ENCODE measurements around the gene SOX10. TPM values are rescaled to one million over a fixed set of nuclear protein-coding genes. Genes with fewer than 3 reads are reported as not detected.

Gene SOX10
- total RNA-seq, 1 donor from 2014 or later: 4.2 TPM

DNA sequence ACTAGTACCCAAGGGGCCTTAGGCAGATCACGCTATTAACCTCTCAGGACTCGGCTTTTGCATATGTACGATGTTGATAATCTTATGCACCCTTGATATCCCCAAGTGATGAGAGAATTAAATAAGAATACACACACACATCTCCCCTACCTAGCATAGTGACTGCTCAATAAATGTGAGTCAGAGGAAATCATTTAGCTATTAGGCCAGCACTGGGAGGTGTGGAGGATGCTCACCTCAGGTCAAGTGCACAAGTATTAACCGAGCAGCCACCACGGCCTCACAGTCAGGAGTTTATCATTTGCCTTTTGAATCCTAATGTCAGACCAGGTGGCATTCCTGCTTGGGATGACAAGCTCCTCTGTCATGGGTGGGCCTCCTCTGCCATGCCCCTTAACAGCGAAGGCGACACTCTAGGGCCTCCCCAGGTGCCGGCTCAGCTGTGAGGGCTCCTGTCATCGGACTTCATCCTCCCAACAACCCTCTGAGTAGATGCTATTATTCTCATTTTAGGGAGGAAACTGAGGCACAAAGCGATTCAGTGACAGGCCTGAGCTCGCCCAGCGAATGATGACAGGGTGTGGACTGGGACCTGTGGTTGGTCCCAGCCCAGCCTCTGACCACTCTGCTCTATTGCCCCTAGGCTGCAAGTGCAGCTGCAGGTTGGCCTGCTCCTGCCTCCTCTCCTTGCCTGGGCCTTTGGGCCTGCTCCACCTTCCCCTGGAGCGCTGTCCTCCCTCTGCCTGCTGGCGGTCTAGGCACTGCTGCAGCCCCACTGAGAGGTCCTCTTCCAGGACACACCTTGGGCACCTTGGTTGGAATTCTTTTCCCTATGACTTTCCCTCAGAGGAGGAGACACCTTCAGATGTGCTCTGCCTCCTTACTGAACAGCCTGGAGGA, 5.0 kb upstream of the SOX10 start:
- Histone ChIP-seq H3K27ac (ENCODE audit: low read depth, low read length) (no peak overlapping the region), H3K36me3 (ENCODE audit: control insufficient read depth in 3 of 3, insufficient read depth in 3 of 3, low read length in 3 of 3) (peaks cover 0 to 6% (median 3%) of the 10 kb centered on the region in 3 donors), H3K27me3 (ENCODE audit: control insufficient read depth in 3 of 3, insufficient read depth in 3 of 3, low read length in 3 of 3) (no peaks in the 10 kb centered on the region), H3K4me3 (ENCODE audit: low read length in 3 of 3) (no peak overlapping the region), H3K9me3 (ENCODE audit: control insufficient read depth in 3 of 3, low read length in 3 of 3) (no peaks in the 10 kb centered on the region), H3K9ac (ENCODE audit: low read depth in 1 of 3, low read length in 3 of 3) (no peak overlapping the region), H3K4me1 (ENCODE audit: control insufficient read depth in 3 of 3, insufficient read depth in 3 of 3, low read length in 3 of 3) (no peaks in the 10 kb centered on the region)

DNA sequence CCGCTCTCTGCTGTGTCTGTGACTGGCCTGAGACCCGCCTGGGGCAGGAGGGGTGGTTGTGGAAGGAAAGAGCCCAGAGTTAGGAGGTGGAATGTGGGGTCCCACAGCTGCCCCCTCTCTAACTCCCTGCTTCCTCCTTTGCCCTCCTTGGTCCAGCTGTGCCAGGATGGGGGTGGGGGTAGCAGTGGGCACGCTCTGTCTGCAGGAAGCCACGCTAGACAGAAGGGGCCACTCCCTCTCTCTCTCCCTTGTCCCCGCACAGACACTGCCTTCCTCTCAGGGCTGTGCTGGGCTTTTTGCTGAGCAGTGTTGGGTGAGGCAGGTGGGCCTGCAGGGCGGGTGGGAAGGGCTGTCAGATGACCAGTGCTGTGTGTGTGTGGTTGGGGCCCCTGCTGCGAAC, 2.0 kb upstream of the SOX10 start:
- H3K9ac ChIP-seq (ENCODE audit: low read depth in 1 of 3, low read length in 3 of 3): no peak overlapping the region
- H3K27me3 ChIP-seq (ENCODE audit: control insufficient read depth in 3 of 3, insufficient read depth in 3 of 3, low read length in 3 of 3): no peaks in the 10 kb centered on the region
- H3K4me3 ChIP-seq (ENCODE audit: low read length in 3 of 3): no peak overlapping the region
- peaks cover 0 to 6% (median 3%) of the 10 kb centered on the region in 3 donors for H3K36me3 ChIP-seq (ENCODE audit: control insufficient read depth in 3 of 3, insufficient read depth in 3 of 3, low read length in 3 of 3)
- peaks cover 0 to 4% (median 2%) of the 10 kb centered on the region in 3 donors for H3K4me1 ChIP-seq (ENCODE audit: control insufficient read depth in 3 of 3, insufficient read depth in 3 of 3, low read length in 3 of 3)
- no peaks in the 10 kb centered on the region for H3K9me3 ChIP-seq (ENCODE audit: control insufficient read depth in 3 of 3, low read length in 3 of 3)
- no peak overlapping the region for H3K27ac ChIP-seq (ENCODE audit: low read depth, low read length)

DNA sequence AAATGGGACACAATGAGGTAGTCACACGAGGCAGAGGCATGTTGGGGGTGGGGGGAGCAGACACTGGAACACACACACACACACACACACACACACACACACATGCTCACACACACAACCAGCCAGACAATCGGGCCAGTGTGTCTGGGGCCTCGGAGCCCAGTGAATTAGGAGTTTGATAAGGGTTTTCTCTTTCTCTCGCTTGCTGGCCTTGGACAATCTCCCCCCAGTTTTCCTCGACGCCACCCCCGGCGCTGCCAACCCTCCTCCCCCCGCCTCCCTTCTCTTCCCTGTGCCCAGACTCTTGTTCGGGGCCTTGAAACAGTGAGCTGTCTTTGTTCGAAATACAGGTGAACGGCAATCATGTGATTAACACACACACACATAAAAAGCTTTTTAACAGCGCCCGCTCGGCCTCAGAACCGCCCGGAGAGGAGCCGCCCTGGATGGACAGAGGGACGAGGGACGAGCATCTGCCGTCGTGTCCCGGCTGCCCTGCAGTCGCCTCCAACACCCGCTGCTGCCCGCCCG, 1.5 kb upstream of the SOX10 start:
- no peaks in the 10 kb centered on the region for H3K27me3 ChIP-seq (ENCODE audit: control insufficient read depth in 3 of 3, insufficient read depth in 3 of 3, low read length in 3 of 3)
- H3K9ac ChIP-seq (ENCODE audit: low read depth in 1 of 3, low read length in 3 of 3): no peak overlapping the region
- peaks cover 0 to 6% (median 3%) of the 10 kb centered on the region in 3 donors for H3K36me3 ChIP-seq (ENCODE audit: control insufficient read depth in 3 of 3, insufficient read depth in 3 of 3, low read length in 3 of 3)
- H3K4me3 ChIP-seq (ENCODE audit: low read length in 3 of 3): no peak overlapping the region
- peaks cover 0 to 6% (median 6%) of the 10 kb centered on the region in 3 donors for H3K4me1 ChIP-seq (ENCODE audit: control insufficient read depth in 3 of 3, insufficient read depth in 3 of 3, low read length in 3 of 3)
- H3K27ac ChIP-seq (ENCODE audit: low read depth, low read length): no peak overlapping the region
- no peaks in the 10 kb centered on the region for H3K9me3 ChIP-seq (ENCODE audit: control insufficient read depth in 3 of 3, low read length in 3 of 3)

DNA sequence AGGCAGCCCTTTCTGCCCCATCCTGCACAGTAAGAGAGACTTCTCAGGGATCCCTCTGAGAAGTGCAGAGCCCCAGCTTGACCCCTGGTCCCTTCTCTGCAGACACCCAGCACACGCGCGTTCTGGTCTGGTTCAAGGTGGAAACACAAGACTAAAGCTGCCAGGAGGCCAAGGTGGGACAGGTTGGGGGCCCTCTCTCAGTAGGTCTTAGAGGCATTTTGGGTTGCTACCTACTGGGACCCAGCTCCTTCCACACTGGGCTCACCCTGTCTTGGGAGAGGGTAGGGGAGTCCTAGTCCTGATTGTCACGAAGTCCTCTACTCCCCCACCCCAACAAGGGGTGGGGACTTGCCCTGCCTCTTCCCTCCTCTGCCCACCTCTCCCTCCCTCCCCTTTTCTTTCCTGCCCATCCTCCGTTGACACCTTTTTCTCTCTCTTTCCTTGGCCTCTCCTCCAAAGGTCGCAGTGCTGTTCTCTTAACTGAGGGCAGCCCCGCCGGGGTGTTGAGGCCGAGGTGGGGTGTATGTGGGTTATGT, 763 bp upstream of the SOX10 start:
- no peak overlapping the region for H3K27ac ChIP-seq (ENCODE audit: low read depth, low read length)
- no peak overlapping the region for H3K9ac ChIP-seq (ENCODE audit: low read depth in 1 of 3, low read length in 3 of 3)

DNA sequence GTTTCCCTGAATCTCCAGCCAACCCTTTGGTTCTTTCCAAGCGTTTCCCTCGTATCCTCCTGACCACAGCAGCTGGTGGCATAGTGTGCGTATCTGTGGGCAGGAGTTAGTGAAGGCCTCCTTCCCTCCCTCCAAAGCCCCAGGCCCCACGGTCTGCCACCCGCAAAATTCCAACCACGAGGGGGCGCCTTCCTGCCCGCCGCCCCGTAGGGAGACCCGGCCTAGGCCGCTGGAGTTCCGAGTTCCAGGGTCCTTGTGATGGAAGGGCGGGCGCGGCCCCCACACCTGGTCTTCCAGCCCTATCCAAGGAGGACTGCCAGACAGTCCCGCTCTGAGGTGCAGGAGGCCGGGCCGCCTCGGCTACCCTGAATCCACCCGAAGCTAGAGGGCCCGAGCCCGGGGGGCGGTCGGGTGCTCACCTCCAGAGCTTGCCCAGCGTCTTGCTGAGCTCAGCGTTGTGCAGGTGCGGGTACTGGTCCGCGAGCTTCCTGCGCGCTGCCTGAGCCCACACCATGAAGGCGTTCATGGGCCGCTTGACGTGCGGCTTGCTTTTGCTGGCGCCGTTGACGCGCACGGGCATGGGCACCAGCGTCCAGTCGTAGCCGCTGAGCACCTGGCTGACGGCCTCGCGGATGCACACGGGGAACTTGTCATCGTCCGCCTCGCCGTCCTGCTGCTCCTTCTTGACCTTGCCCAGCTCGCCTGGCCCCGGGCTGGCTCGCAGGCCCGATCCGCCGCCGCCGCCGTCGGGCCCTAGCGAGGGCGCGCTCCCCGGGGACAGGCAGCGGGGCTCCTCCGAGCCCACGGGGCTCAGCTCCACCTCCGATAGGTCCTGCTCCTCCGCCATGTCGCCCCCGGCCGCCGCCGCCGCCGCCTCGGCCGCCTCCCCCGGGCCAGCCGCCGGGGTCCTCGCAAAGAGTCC, 1.2 kb downstream of the SOX10 start:
- Histone ChIP-seq H3K36me3 (ENCODE audit: control insufficient read depth in 3 of 3, insufficient read depth in 3 of 3, low read length in 3 of 3) (peaks cover 0 to 6% (median 3%) of the 10 kb centered on the region in 3 donors), H3K9me3 (ENCODE audit: control insufficient read depth in 3 of 3, low read length in 3 of 3) (no peaks in the 10 kb centered on the region), H3K9ac (ENCODE audit: low read depth in 1 of 3, low read length in 3 of 3) (no peak overlapping the region), H3K27me3 (ENCODE audit: control insufficient read depth in 3 of 3, insufficient read depth in 3 of 3, low read length in 3 of 3) (no peaks in the 10 kb centered on the region), H3K4me1 (ENCODE audit: control insufficient read depth in 3 of 3, insufficient read depth in 3 of 3, low read length in 3 of 3) (peaks cover 0 to 9% (median 9%) of the 10 kb centered on the region in 3 donors), H3K27ac (ENCODE audit: low read depth, low read length) (no peak overlapping the region), H3K4me3 (ENCODE audit: low read length in 3 of 3) (no peak overlapping the region)

More for the DNA sequence above, 763 bp upstream of the SOX10 start:
- H3K4me3 ChIP-seq (ENCODE audit: low read length in 3 of 3): no peak overlapping the region
- H3K9me3 ChIP-seq (ENCODE audit: control insufficient read depth in 3 of 3, low read length in 3 of 3): no peaks in the 10 kb centered on the region
- H3K27me3 ChIP-seq (ENCODE audit: control insufficient read depth in 3 of 3, insufficient read depth in 3 of 3, low read length in 3 of 3): no peaks in the 10 kb centered on the region
- peaks cover 0 to 9% (median 6%) of the 10 kb centered on the region in 3 donors for H3K4me1 ChIP-seq (ENCODE audit: control insufficient read depth in 3 of 3, insufficient read depth in 3 of 3, low read length in 3 of 3)
- peaks cover 0 to 6% (median 3%) of the 10 kb centered on the region in 3 donors for H3K36me3 ChIP-seq (ENCODE audit: control insufficient read depth in 3 of 3, insufficient read depth in 3 of 3, low read length in 3 of 3)

DNA sequence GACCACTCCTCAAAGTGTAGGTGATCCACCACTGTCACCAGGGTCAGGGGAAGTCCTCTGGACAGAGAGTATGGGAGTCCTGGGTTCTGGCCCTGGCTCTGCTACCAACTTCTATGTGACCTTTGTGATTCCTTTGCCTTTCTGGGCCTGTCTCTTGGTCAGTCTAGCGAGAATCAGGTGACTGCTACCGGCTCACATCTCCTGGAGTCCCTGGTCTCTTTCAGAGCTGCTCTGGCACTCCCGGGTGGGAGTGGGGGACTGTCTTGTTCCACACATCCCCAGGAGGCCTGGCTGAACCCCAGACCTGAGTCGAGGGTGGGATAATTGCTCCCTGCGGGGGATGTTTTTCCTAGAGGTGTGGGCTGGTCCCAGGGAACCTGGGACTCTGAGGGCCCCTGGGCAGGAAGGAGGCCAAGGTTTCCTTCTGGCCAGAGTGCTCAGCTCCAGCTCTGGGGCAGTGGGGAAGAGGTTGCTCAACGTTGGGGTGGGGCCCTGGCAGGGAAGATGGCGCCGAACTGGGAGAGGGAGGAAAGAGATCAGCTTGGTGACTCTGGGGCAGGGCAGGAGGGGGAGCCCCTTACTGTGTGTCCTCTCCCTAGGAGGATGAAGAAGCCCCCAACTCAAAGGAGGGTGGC, 2.1 kb downstream of the SOX10 start:
- no peak overlapping the region for H3K9ac ChIP-seq (ENCODE audit: low read depth in 1 of 3, low read length in 3 of 3)
- peaks cover 0 to 9% (median 9%) of the 10 kb centered on the region in 3 donors for H3K4me1 ChIP-seq (ENCODE audit: control insufficient read depth in 3 of 3, insufficient read depth in 3 of 3, low read length in 3 of 3)
- no peaks in the 10 kb centered on the region for H3K27me3 ChIP-seq (ENCODE audit: control insufficient read depth in 3 of 3, insufficient read depth in 3 of 3, low read length in 3 of 3)
- H3K9me3 ChIP-seq (ENCODE audit: control insufficient read depth in 3 of 3, low read length in 3 of 3): no peaks in the 10 kb centered on the region
- H3K4me3 ChIP-seq (ENCODE audit: low read length in 3 of 3): no peak overlapping the region
- no peak overlapping the region for H3K27ac ChIP-seq (ENCODE audit: low read depth, low read length)
- peaks cover 0 to 6% (median under 1%) of the 10 kb centered on the region in 3 donors for H3K36me3 ChIP-seq (ENCODE audit: control insufficient read depth in 3 of 3, insufficient read depth in 3 of 3, low read length in 3 of 3)

DNA sequence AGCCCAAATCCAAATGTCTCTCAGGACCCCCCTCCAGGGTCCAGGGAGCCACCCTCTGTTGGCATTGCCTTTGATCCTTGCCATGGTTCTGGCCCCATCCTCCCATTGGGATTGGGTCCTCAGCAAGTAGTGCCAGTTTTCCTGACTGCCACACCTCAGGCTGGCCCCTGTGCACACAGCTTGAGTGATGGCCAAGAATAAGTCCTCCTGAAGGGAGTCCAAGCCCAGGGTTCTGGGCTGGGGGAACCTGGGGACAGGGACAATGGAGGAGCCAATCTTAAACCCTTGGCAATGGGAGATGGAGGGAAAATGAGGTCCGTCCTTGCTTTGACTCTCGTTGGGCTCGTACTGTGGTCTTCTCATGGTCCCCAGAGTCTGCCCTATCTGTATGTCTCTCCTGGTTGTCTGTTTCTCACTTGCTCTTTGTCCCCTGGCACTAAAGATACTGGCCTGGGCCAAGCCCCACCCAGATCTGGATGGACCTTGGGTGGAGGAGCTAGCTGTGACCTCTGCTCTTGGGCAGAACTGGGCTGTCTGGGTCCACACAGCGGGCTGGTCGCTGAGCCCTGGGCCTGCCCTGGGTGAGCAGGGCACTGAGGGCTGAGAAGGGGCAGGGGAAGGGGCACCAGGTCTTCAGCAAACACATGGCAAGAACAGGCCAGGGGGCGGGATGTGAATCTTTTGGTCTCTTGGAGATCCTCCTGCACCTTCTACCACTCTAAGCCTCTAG, 2.9 kb downstream of the SOX10 start:
- peaks cover 0 to 2% (median 0%) of the 10 kb centered on the region in 3 donors for H3K36me3 ChIP-seq (ENCODE audit: control insufficient read depth in 3 of 3, insufficient read depth in 3 of 3, low read length in 3 of 3)
- H3K4me1 ChIP-seq (ENCODE audit: control insufficient read depth in 3 of 3, insufficient read depth in 3 of 3, low read length in 3 of 3): peaks cover 0 to 9% (median 9%) of the 10 kb centered on the region in 3 donors
- H3K9ac ChIP-seq (ENCODE audit: low read depth in 1 of 3, low read length in 3 of 3): no peak overlapping the region
- no peaks in the 10 kb centered on the region for H3K9me3 ChIP-seq (ENCODE audit: control insufficient read depth in 3 of 3, low read length in 3 of 3)
- H3K27me3 ChIP-seq (ENCODE audit: control insufficient read depth in 3 of 3, insufficient read depth in 3 of 3, low read length in 3 of 3): no peaks in the 10 kb centered on the region
- no peak overlapping the region for H3K4me3 ChIP-seq (ENCODE audit: low read length in 3 of 3)
- no peak overlapping the region for H3K27ac ChIP-seq (ENCODE audit: low read depth, low read length)

DNA sequence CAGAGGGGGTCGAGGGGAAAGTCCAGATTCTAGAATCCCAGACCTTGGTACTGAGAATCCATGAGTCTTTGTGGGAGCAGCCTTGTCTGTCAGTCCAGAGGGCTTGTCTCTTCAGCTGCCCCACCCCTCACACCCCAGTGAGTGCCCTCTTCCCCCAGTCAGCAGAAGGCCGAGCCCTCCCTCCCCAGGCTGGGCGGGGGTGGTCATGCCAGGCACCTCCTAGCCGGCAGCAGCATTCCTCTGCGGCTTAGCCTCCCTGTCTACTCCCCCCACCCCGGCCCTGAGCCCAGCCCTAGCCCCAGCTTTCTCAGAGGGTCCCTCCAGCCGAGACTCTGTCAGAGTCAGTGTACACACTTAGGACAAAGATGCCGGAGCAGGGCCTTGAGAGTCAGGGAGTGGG, 4.6 kb downstream of the SOX10 start:
- peaks cover 0 to 2% (median 0%) of the 10 kb centered on the region in 3 donors for H3K36me3 ChIP-seq (ENCODE audit: control insufficient read depth in 3 of 3, insufficient read depth in 3 of 3, low read length in 3 of 3)
- H3K9ac ChIP-seq (ENCODE audit: low read depth in 1 of 3, low read length in 3 of 3): peak overlapping the region in 1 of 3 donors; percentile 16
- no peak overlapping the region for H3K4me3 ChIP-seq (ENCODE audit: low read length in 3 of 3)
- no peaks in the 10 kb centered on the region for H3K27me3 ChIP-seq (ENCODE audit: control insufficient read depth in 3 of 3, insufficient read depth in 3 of 3, low read length in 3 of 3)
- H3K4me1 ChIP-seq (ENCODE audit: control insufficient read depth in 3 of 3, insufficient read depth in 3 of 3, low read length in 3 of 3): peaks cover 0 to 9% (median 9%) of the 10 kb centered on the region in 3 donors
- no peak overlapping the region for H3K27ac ChIP-seq (ENCODE audit: low read depth, low read length)
- no peaks in the 10 kb centered on the region for H3K9me3 ChIP-seq (ENCODE audit: control insufficient read depth in 3 of 3, low read length in 3 of 3)

DNA sequence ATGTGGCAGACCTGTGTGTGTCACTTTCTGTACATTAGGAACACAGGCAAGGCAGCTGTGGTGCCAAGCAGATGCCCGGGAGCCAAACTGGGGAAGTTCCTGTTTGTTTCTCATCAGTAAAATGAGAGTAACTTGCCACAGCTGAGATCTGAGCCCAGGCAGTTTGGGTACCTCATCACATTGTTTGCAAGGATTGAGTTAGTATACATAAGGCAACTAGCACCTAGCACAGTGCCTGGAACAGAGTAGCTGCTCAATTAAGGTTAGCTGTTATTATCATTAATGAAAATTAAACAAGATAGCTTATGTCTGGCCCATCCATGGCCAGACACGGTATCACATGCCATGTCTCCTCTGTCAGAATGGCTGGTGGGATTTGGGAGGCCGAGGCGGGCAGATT, 7.8 kb downstream of the SOX10 start:
- Histone ChIP-seq H3K36me3 (ENCODE audit: control insufficient read depth in 3 of 3, insufficient read depth in 3 of 3, low read length in 3 of 3) (peaks cover 0 to 5% (median 0%) of the 10 kb centered on the region in 3 donors), H3K27ac (ENCODE audit: low read depth, low read length) (no peak overlapping the region), H3K9ac (ENCODE audit: low read depth in 1 of 3, low read length in 3 of 3) (no peak overlapping the region), H3K9me3 (ENCODE audit: control insufficient read depth in 3 of 3, low read length in 3 of 3) (no peaks in the 10 kb centered on the region), H3K4me1 (ENCODE audit: control insufficient read depth in 3 of 3, insufficient read depth in 3 of 3, low read length in 3 of 3) (peaks cover 0 to 9% (median 8%) of the 10 kb centered on the region in 3 donors), H3K4me3 (ENCODE audit: low read length in 3 of 3) (no peak overlapping the region), H3K27me3 (ENCODE audit: control insufficient read depth in 3 of 3, insufficient read depth in 3 of 3, low read length in 3 of 3) (no peaks in the 10 kb centered on the region)

All from skeletal muscle tissue (tissue), 4 donors.